ENCODE results near the gene NTN5.
A peak's percentile ranks its signal among the peaks of the same experiment; 100 is the strongest.

The NTN5 gene

DNA sequence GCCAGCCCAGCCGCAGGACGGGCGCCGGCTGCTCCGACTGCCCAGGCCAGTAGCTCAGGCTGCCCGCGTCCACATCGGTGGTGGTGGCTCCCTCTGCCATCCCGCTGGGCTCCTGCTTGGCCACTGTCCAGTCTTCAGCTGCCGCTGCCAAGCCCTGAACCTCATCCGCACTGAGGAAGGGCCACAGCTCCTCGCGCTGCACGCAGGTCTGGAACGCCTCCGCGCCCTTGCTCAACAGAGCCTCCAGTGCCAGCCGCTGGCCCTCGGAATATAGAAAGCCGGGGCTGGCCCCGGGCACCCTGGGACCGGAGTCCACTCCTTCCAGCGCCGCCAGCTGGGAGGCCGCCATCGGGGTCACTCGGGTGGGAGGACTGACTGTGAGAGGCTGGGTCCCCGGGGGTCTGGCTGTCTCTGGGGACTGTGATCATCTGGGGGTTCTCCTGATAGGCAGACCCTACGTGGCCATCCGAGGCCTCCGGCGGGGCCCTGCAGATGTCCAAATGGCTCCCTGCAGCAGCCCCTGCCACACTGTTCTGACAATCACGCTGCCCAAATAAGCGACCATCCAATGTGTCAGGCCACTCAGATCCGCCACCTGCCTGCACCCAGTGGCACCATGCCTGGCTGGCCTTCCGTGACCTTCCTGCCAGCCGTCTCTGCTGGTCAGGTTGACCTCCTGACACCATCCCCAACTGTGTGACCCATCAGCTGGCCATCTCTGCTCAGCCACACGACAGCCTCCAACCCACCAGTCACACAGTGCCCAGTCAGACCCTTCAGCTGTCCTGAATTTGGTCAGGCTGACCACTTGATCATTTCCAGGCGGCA lies 59.6 kb downstream of the NTN5 start:
- no peak for DNase-seq
- no peak overlapping the region for H3K4me3 Mint-ChIP-seq
- H3K4me1 Mint-ChIP-seq, result peaks cover 47% of the 10 kb centered on the region
- ATAC-seq, result peak; percentile 3
- H3K9me3 Mint-ChIP-seq, result no peaks in the 10 kb centered on the region
- peak overlapping the region; percentile 25 to 95 for H3K27ac Mint-ChIP-seq
- H3K27me3 Mint-ChIP-seq, result no peaks in the 10 kb centered on the region

DNA sequence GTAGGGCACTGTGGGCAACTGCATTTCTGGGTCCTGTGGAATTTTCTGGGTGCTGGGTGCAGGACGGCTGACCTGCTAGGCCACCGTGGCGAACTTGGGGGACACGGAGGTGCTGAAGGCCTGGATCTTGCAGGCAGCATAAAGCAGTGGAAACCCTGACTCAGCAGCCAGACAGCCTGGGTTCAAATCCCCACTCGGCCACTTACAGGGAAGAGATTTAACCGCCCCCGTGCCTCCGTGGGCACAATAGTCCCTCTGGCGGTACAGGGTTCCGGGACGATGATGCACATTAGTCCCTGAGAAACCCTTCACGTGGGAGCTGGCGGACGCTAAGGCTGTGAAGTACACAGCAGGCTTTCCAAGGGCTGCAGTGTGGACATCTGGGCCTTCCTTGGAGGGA lies 60.9 kb downstream of the NTN5 start:
- Mint-ChIP-seq H3K27ac (peak overlapping the region in 1 of 2 donors; percentile 71), H3K27me3 (no peaks in the 10 kb centered on the region), H3K4me1 (peaks cover 36% of the 10 kb centered on the region), H3K9me3 (no peaks in the 10 kb centered on the region), H3K4me3 (no peak overlapping the region)
- no peak for ATAC-seq
- no peak for DNase-seq

Data from stimulated activated naive CD8-positive, alpha-beta T cell treated with anti-CD3 and anti-CD28 coated beads, Interleukin-15, amount 100 ng/mL, for 72 hours (primary cell).